Activated CD8-positive, alpha-beta memory T cell treated with anti-CD3 and anti-CD28 coated beads, Interleukin-2, amount 50 U/mL, for 1 hour (primary cell): ENCODE measurements around the gene ZNF607.
"Not testable (repeated sequence)": the region's sequence is repeated elsewhere in the genome, so short reads cannot be mapped to it uniquely, and the experiment has no call there.

ENCODE experiments used
- DNase-seq: peaks from one replicate; pipeline ENCODE4 v3.0.0-alpha.2; 2020; ENCODE audit errors: extremely low read depth

The ZNF607 gene

GRCh38 chr19:37719111-37719926 is at the start of gene ZNF607:
Gene ZNF607 (minus strand): TSS chr19:37719761. CDS start chr19:37711618, 8,143 bp downstream.
- peak; percentile 53 for DNase-seq

DNA sequence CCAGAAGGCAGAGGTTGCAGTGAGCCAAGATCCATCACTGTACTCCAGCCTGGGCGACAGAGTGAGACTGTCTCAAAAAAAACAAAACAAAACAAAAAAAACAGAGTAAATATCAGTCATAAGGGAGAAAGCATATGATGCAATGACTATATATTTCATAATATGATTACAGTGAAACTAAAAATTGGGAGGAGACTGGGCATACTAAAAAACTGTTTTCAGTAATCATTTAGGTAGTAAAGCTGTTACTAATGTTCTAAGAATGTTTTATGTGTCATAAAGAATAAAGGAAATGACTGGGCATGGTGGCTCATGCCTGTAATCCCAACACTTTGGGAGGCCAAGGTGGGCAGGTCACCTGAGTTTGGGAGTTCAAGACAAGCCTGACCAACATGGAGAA is 43.9 kb upstream of the ZNF607 start:
- no peak for DNase-seq

DNA sequence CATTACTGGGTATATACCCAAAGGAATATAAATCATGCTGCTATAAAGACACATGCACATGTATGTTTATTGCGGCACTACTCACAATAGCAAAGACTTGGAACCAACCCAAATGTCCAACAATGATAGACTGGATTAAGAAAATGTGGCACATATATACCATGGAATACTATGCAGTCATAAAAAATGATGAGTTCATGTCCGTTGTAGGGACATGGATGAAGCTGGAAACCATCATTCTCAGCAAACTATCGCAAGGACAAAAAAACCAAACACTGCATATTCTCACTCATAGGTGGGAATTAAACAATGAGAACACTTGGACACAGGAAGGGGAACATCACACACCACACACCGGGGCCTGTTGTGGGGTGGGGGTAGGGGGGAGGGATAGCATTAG is 38.1 kb upstream of the ZNF607 start:
- not testable (repeated sequence) for DNase-seq

- no peak for DNase-seq
These were observed 18.8 kb upstream of the ZNF607 start for GRCh38 chr19:37738371-37738770.

- no peak for DNase-seq
These were observed 5.6 kb upstream of the ZNF607 start for GRCh38 chr19:37725181-37725580.

- no peak for DNase-seq
These were observed 335 bp upstream of the ZNF607 start for GRCh38 chr19:37719927-37720265.

GRCh38 chr19:37718304-37718703 is 1.3 kb downstream of the ZNF607 start:
- no peak for DNase-seq

DNA sequence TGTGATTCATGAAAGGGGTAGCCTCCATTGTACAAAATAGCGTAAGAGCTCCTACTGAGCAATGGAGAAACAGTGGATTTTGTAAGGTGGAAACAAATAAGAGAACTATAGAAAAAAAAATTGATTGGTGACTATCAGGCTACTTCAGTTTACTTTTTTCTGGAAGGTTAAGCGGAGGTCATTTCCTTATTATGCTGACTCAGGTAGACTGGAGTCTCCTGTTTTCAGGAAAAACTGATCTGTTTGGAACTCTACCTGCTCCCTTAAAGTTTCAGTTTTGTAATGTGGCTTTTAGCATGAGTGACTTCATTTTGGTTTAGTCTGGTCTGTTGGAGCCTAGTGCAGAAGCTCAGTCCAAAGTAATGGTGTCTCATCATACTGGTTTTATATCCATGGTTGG is 3.4 kb downstream of the ZNF607 start:
- no peak for DNase-seq

- no peak for DNase-seq
These were observed 13.4 kb downstream of the ZNF607 start for GRCh38 chr19:37706052-37706605.

GRCh38 chr19:37699057-37699456 is 20.5 kb downstream of the ZNF607 start:
- no peak for DNase-seq

DNA sequence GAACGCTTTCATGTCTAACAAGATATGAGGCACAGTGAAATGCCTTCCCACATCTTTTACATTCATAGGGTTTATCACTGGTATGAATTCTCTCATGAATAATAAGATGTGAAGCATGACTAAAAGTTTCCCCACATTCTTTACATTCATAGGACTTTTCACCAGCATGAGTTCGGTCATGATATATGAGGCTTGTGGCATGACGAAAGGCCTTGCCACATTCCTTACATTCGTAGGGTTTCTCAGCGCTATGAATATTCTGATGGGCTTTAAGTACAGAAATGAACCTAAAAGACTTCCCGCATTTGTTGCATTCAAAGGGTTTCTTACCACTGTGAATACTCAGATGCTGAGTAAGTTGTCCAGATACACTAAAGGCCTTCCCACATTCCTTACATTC is 21.3 kb downstream of the ZNF607 start:
- no peak for DNase-seq

- no peak for DNase-seq
These were observed 24.2 kb downstream of the ZNF607 start for GRCh38 chr19:37695144-37695899.

- no peak for DNase-seq
These were observed 26.5 kb downstream of the ZNF607 start for GRCh38 chr19:37692956-37693620.

GRCh38 chr19:37691881-37692504 is 27.6 kb downstream of the ZNF607 start:
- DNase-seq, result peak; percentile 47

DNA sequence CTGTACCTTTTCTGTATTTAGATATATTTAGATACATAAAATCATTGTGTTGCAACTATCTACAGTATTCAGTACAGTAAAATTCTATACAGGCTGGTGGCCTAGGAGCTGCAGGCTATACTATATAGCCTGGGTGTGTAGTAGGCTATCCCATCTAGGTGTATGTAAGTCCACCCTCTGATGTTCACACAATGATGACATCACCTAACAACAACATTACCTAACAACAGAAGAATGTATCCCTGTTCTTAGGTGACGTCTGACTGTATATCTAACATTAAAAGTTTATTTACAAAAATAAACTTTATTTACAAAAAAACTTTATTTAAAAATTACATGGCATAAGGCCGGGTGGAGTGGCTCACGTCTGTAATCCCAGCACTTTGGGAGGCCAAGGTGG is 36.0 kb downstream of the ZNF607 start:
- DNase-seq, result no peak

DNA sequence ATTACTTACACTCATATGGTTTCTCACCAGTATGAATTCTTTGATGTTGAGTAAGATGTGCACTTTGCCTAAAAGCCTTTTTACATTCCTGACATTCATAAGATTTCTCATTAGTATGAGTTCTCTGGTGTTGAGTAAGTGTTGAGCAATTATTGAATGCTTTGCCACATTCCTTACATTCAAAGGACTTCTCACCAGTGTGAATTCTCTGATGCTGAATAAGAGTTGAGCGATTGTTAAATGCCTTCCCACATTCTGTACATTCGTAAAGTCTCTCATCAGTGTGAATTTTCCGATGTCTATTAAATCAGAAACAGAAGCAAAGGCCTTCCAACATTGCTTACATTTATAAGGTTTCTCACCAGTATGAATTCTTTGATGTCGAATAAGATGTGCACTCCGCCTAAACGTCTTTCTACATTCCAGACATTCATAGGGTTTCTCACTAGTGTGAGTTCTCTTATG is 50.1 kb downstream of the ZNF607 start:
- no peak for DNase-seq

- DNase-seq, result not testable (repeated sequence)
These were observed 62.4 kb downstream of the ZNF607 start for GRCh38 chr19:37657157-37657556.

- peak; percentile 55 for DNase-seq
These were observed 63.7 kb downstream of the ZNF607 start for GRCh38 chr19:37655689-37656371.

DNA sequence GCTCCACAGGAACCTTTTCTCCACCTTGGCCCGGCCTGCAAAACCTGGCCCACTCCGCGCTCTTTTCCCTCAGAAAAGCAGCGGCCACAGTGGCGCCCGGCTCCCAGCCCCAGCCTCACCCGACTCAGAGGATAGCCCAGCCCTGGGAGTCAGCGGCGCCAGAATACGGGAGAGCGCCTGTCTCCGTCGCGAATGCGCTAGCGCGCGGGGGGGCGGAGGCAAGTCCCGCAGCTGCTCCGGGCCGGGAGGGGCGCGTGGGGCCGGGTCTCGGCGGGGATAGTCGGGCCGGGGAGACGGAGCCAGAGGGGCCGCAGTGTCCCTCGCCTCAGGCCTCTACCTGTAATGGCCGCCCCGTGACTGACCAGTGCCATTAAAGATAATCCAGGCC is 64.3 kb downstream of the ZNF607 start, which contains the start of gene ZFP30:
ZFP30 (minus strand) TSS at position 165 of the 388 bp plus-strand sequence. CDS start 7,643 bp downstream, outside the sequence.
- DNase-seq, result no peak

DNA sequence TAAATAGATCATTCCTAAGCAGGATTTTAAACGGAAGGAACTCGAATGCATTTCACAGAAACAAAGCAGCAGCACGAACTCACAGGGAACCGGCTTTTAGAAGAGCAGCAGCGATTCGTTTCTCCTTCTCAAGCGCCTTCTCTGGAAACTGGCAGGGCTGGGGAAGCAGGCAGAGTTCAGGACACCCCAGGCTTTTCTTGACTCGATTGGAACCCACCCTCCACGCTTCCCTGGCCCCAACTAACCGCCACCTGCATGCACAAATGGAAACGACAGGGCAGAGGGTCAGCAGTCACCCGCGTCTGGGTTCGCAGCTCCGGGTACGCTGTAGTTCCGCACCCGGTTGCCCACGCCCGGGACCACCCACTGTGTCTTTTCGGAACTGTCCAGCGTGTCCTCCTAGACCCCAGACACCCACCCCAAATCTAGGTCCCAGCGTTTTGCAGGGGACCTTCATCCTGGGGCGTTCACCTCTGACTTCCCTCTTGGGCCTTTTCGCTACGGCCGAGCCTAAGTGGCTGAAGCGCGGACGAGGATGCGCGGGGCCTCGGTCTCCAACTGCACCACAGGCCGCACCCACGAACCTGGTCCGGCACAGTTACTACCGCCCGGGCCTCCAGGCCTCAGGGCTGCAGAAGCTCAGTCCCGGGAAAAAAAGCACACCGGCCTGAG is 64.8 kb downstream of the ZNF607 start:
- no peak for DNase-seq
